ENCODE results near the gene CCDC89.

The CCDC89 gene

GRCh38 chr11:85685820-85686459 is at the start of gene CCDC89:
CCDC89 (minus strand) TSS chr11:85686195; CDS start chr11:85686130, 65 bp downstream.
- FAIRE-seq: no peak

GRCh38 chr11:85732965-85733364 is 47.0 kb upstream of the CCDC89 start:
- no peak for FAIRE-seq

GRCh38 chr11:85726381-85726780 is 40.4 kb upstream of the CCDC89 start:
- FAIRE-seq: no peak

- no peak for FAIRE-seq
These were observed 39.7 kb upstream of the CCDC89 start for GRCh38 chr11:85725510-85726258.

GRCh38 chr11:85724748-85725465 is 38.9 kb upstream of the CCDC89 start:
- FAIRE-seq: no peak

GRCh38 chr11:85723088-85723487 is 37.1 kb upstream of the CCDC89 start:
- no peak for FAIRE-seq

GRCh38 chr11:85721191-85721590 is 35.2 kb upstream of the CCDC89 start:
- FAIRE-seq: no peak

- no peak for FAIRE-seq
These were observed 33.2 kb upstream of the CCDC89 start for GRCh38 chr11:85718991-85719807.

GRCh38 chr11:85718126-85718943 is 32.3 kb upstream of the CCDC89 start:
- FAIRE-seq: no peak

GRCh38 chr11:85717429-85717828 is 31.4 kb upstream of the CCDC89 start:
- no peak for FAIRE-seq

- FAIRE-seq: no peak
These were observed 27.0 kb upstream of the CCDC89 start for GRCh38 chr11:85712953-85713352.

GRCh38 chr11:85710917-85711316 is 24.9 kb upstream of the CCDC89 start:
- no peak for FAIRE-seq

GRCh38 chr11:85709941-85710702 is 24.1 kb upstream of the CCDC89 start:
- no peak for FAIRE-seq

GRCh38 chr11:85705800-85706199 is 19.8 kb upstream of the CCDC89 start:
- no peak for FAIRE-seq

GRCh38 chr11:85704967-85705366 is 19.0 kb upstream of the CCDC89 start:
- FAIRE-seq: no peak

GRCh38 chr11:85699957-85700741 is 14.2 kb upstream of the CCDC89 start:
- FAIRE-seq: no peak

- FAIRE-seq: no peak
These were observed 12.2 kb upstream of the CCDC89 start for GRCh38 chr11:85698195-85698594.

GRCh38 chr11:85697747-85698146 is 11.8 kb upstream of the CCDC89 start:
- FAIRE-seq: no peak

GRCh38 chr11:85695546-85695945 is 9.6 kb upstream of the CCDC89 start:
- no peak for FAIRE-seq

- no peak for FAIRE-seq
These were observed 8.5 kb upstream of the CCDC89 start for GRCh38 chr11:85694385-85694980.

Data from colon (tissue), 2 donors.